ENCODE data around the gene CPNE2.

GRCh38 chr16:57175896-57176295, 83.5 kb downstream of the CPNE2 start:
- TF ChIP-seq YY1 (IDR thresholded peaks at IDR 0.05; ENCODE audit: insufficient read depth, insufficient read length) (no peak), ZNF274 (IDR thresholded peaks at IDR 0.05; ENCODE audit: low read depth, low read length) (no peak), SUZ12 (IDR thresholded peaks at IDR 0.05; ENCODE audit: extremely low read depth, insufficient read depth, insufficient read length) (no peak)
